Tibial nerve (tissue), 4 donors: ENCODE results near the gene SLC9A9.

Experiments used
- EP300 ChIP-seq, 2 donors: sonication (generic); formaldehyde crosslinking; IDR thresholded peaks; one replicate each; pipeline ENCODE4 v1.6.1; 2017; ENCODE audit warnings: antibody characterized with exemption in 2 of 2, mild to moderate bottlenecking in 1 of 2
- POLR2A ChIP-seq, 2 donors: fragments of 450-650 bp; IDR thresholded peaks; one replicate each; pipeline ENCODE4 v1.6.1; 2017; ENCODE audit warnings: antibody characterized with exemption in 2 of 2, mild to moderate bottlenecking in 2 of 2, moderate library complexity in 2 of 2
- TF ChIP-seq, protein P1 (sequence below), 5 experiments: fragments of 200-600 bp in 3 of 5; fragments of 450-650 bp in 2 of 5; sonication (generic) in 3 of 5; IDR thresholded peaks; one replicate each; pipeline ENCODE4 v1.5.1; 2016 to 2019; ENCODE audit warnings: antibody characterized with exemption in 5 of 5, mild to moderate bottlenecking in 3 of 5, moderate library complexity in 2 of 5

DNA sequence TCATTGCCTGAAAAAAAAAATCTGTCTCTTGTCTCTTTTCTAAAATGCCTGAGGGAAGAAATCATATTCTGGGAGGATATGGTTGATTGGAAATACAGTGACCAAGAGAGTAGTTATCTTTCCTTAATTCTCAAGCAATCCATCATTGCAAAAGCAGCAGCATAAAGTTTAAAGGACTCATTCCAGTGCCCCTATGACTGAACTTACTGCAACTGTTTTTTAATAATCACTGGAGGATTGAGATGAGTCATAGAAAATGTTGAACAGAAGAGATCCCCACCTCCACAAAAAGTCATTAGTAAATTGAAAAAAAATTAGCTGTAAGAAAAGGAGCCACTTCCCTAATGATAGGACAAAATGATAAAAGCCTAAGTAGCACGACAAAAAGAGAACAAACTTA, 121.5 kb downstream of the SLC9A9 start:
- TF ChIP-seq, protein P1, sequence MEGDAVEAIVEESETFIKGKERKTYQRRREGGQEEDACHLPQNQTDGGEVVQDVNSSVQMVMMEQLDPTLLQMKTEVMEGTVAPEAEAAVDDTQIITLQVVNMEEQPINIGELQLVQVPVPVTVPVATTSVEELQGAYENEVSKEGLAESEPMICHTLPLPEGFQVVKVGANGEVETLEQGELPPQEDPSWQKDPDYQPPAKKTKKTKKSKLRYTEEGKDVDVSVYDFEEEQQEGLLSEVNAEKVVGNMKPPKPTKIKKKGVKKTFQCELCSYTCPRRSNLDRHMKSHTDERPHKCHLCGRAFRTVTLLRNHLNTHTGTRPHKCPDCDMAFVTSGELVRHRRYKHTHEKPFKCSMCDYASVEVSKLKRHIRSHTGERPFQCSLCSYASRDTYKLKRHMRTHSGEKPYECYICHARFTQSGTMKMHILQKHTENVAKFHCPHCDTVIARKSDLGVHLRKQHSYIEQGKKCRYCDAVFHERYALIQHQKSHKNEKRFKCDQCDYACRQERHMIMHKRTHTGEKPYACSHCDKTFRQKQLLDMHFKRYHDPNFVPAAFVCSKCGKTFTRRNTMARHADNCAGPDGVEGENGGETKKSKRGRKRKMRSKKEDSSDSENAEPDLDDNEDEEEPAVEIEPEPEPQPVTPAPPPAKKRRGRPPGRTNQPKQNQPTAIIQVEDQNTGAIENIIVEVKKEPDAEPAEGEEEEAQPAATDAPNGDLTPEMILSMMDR (IDR thresholded peaks at IDR 0.05) = no peak
- TF ChIP-seq EP300 (IDR thresholded peaks at IDR 0.05) (no peak), POLR2A (IDR thresholded peaks at IDR 0.05) (no peak)
